ENCODE data around the gene CBR1. TPM values are rescaled to one million over a fixed set of nuclear protein-coding genes. Genes with fewer than 3 reads are reported as not detected.

Gene CBR1
- total RNA-seq, 1 donor from 2014 or later, result 17.5 TPM

GRCh38 chr21:36100971-36101641 is 31.3 kb downstream of the CBR1 start:
- POLR2A ChIA-PET, result interaction anchor here (0.6 to 1.3 kb wide), 3 partner anchors 11 to 41 kb away, joined by 3 to 5 read pairs (median 3); partner anchors contain the start of gene SETD4
- no peaks in the 10 kb centered on the region for H3K9me3 Mint-ChIP-seq

GRCh38 chr21:36103434-36103833 is 33.6 kb downstream of the CBR1 start:
- no peak for DNase-seq
- H3K27me3 Mint-ChIP-seq, result peaks cover 22% of the 10 kb centered on the region
- no peak overlapping the region for H3K4me3 Mint-ChIP-seq
- ChIA-PET POLR2A (interaction anchor here (1.7 kb wide), 1 partner anchor 43 kb away, joined by 4 read pairs; the partner anchor contains the start of gene SETD4), CTCF (interaction anchor here (1.1 to 1.6 kb wide), 3 partner anchors 10 to 44 kb away, joined by 3 to 5 read pairs (median 4); partner anchors contain the start of gene SETD4)
- no peaks in the 10 kb centered on the region for H3K36me3 Mint-ChIP-seq (ENCODE audit: low read depth)
- no peak for TF ChIP-seq CTCF (IDR thresholded peaks at IDR 0.05)
- peaks cover 10% of the 10 kb centered on the region for H3K4me1 Mint-ChIP-seq
- intact Hi-C loops (cut with micrococcal nuclease), result no loop called here
- ATAC-seq (ENCODE audit: low read depth), result no peak
- no peak overlapping the region for H3K27ac Mint-ChIP-seq
- H3K9me3 Mint-ChIP-seq, result no peaks in the 10 kb centered on the region

More at GRCh38 chr21:36100971-36101641, 31.3 kb downstream of the CBR1 start:
- Mint-ChIP-seq H3K27me3 (peaks cover 15% of the 10 kb centered on the region), H3K4me1 (peaks cover 21% of the 10 kb centered on the region), H3K4me3 (no peak overlapping the region), H3K36me3 (ENCODE audit: low read depth) (no peaks in the 10 kb centered on the region), H3K27ac (no peak overlapping the region)
- no peak for TF ChIP-seq CTCF (IDR thresholded peaks at IDR 0.05)
- ATAC-seq (ENCODE audit: low read depth) (no peak), DNase-seq (no peak)
- CTCF ChIA-PET, result no interaction called here
- intact Hi-C loops (cut with micrococcal nuclease), result no loop called here

GRCh38 chr21:36104317-36105300 is 34.8 kb downstream of the CBR1 start:
- POLR2A ChIA-PET, result interaction anchor here (0.7 to 1.2 kb wide), 3 partner anchors 35 to 58 kb away, joined by 4 to 9 read pairs (median 4); partner anchors contain the start of genes CBR1 and SETD4
- Mint-ChIP-seq H3K27ac (peak overlapping the region; percentile 20), H3K4me3 (peak overlapping the region; percentile 39), H3K9me3 (no peaks in the 10 kb centered on the region), H3K27me3 (peaks cover 22% of the 10 kb centered on the region), H3K36me3 (ENCODE audit: low read depth) (no peaks in the 10 kb centered on the region), H3K4me1 (peaks cover 10% of the 10 kb centered on the region)
- CTCF ChIA-PET, result interaction anchor here (0.6 to 1.6 kb wide), 9 partner anchors 9 to 51 kb away, joined by 3 to 12 read pairs (median 3); partner anchors contain the start of gene SETD4
- peak; percentile 64 for DNase-seq
- intact Hi-C loops (cut with micrococcal nuclease), result loop anchor here (1.0 kb wide), 2 partner anchors 44 to 1411 kb away; partner anchors contain the start of gene SETD4
- peak; percentile 83 for ATAC-seq (ENCODE audit: low read depth)
- TF ChIP-seq CTCF (IDR thresholded peaks at IDR 0.05), result no peak

GRCh38 chr21:36105327-36105842 is 35.6 kb downstream of the CBR1 start:
- CTCF ChIA-PET, result interaction anchor here (0.6 to 1.6 kb wide), 9 partner anchors 8 to 52 kb away, joined by 3 to 12 read pairs (median 3); partner anchors contain the start of gene SETD4
- no peak overlapping the region for H3K27ac Mint-ChIP-seq

More at GRCh38 chr21:36105327-36105842, 35.6 kb downstream of the CBR1 start:
- no peak for ATAC-seq (ENCODE audit: low read depth)
- H3K4me1 Mint-ChIP-seq, result peaks cover 10% of the 10 kb centered on the region
- H3K9me3 Mint-ChIP-seq, result no peaks in the 10 kb centered on the region
- DNase-seq, result no peak
- no peak overlapping the region for H3K4me3 Mint-ChIP-seq
- H3K36me3 Mint-ChIP-seq (ENCODE audit: low read depth), result no peaks in the 10 kb centered on the region
- H3K27me3 Mint-ChIP-seq, result peaks cover 22% of the 10 kb centered on the region
- POLR2A ChIA-PET, result interaction anchor here (0.7 to 1.2 kb wide), 2 partner anchors 45 to 59 kb away, joined by 4 to 9 read pairs; partner anchors contain the start of gene SETD4
- no peak for TF ChIP-seq CTCF (IDR thresholded peaks at IDR 0.05)
- intact Hi-C loops (cut with micrococcal nuclease), result no loop called here

All from activated B cell treated with CpG ODN at 0.5 μM for 24 hours (primary cell).